Measurements from ENCODE around the gene LRSAM1.

GRCh38 chr9:127495884-127496555 is 44.7 kb downstream of the LRSAM1 start:
- TF ChIP-seq CTCF (IDR thresholded peaks at IDR 0.05) (no peak), POLR2A (IDR thresholded peaks at IDR 0.05) (no peak)

Data from adrenal gland (tissue), 5 donors.